Thoracic aorta (tissue), 2 donors: ENCODE results near the gene PRSS35. TPM values are rescaled to one million over a fixed set of nuclear protein-coding genes. Genes with fewer than 3 reads are reported as not detected.
"Not testable (repeated sequence)": the region's sequence is repeated elsewhere in the genome, so short reads cannot be mapped to it uniquely, and the experiment has no call there.

ENCODE experiments used
- ATAC-seq: fragments of 150-250 bp; one replicate; pipeline ENCODE4 v1.8.0; 2017; ENCODE audit warnings: low read depth; ENCODE audit not compliant: insufficient number of reproducible peaks, low FRiP score
- DNase-seq: peaks from one replicate; pipeline ENCODE4 v3.0.0-alpha.2; 2020; ENCODE audit warnings: low spot score
- H3K27ac ChIP-seq, 2 donors: fragments of 200-600 bp; sonication (generic); 1 replicate in 1 of 2; 2 replicates in 1 of 2; pipeline ENCODE4 v1.5.1; 2016; ENCODE audit warnings: mild to moderate bottlenecking in 2 of 2, moderate library complexity in 2 of 2
- H3K27me3 ChIP-seq: fragments of 200-600 bp; sonication (generic); replicated peaks from 2 replicates; pipeline ENCODE4 v1.6.0; 2016; ENCODE audit warnings: mild to moderate bottlenecking; ENCODE audit not compliant: insufficient read depth
- H3K36me3 ChIP-seq: fragments of 200-600 bp; sonication (generic); one replicate; pipeline ENCODE4 v1.5.1; 2016
- H3K4me1 ChIP-seq, 2 donors: fragments of 200-600 bp; sonication (generic); 1 replicate in 1 of 2; 2 replicates in 1 of 2; pipeline versions ENCODE4 v1.5.1 to v1.6.0; 2016; ENCODE audit warnings: low read depth in 2 of 2, mild to moderate bottlenecking in 1 of 2; ENCODE audit not compliant: control insufficient read depth in 1 of 2
- H3K4me3 ChIP-seq: fragments of 200-600 bp; sonication (generic); 2 replicates; pipeline ENCODE4 v1.5.1; 2016; ENCODE audit warnings: mild to moderate bottlenecking
- H3K9me3 ChIP-seq: fragments of 200-600 bp; sonication (generic); 2 replicates; pipeline ENCODE4 v1.5.1; 2016
- total RNA-seq, 2 donors: library from RNA; depleted of rRNA; stranded (reverse); fragments of >200 nt; gene quantifications; one replicate each; pipeline versions ENCODE4 v1.1.0 to v1.2.3, GENCODE V29; 2016
- TF ChIP-seq, protein P1 (sequence below): fragments of 200-600 bp; sonication (generic); IDR thresholded peaks from one replicate; pipeline ENCODE4 v1.5.1; 2019; ENCODE audit warnings: antibody characterized with exemption

PRSS35 gene
- total RNA-seq, 2 donors from 2014 or later = 3.1 to 4.7 TPM

DNA sequence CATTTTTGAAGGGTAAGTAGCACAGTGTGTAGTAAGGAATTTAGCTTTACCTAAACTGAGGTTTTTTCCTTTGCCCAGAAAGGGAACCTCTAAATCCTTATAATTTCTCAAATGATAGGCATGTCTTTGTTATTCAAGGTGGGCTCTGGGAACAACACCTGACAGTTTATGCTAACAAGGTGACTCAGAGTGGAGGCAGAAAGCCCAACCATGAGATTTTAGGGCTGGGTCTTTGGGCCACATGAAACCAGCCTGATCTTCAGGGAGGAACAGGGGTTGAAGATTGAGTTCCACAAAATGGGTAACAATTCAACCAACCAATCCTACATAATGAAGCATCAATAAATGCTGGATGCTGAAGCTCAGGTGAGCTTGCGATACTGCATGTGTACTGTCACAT is 46.6 kb downstream of the PRSS35 start:
- Histone ChIP-seq H3K4me3 (no peak overlapping the region), H3K27me3 (no peaks in the 10 kb centered on the region), H3K27ac (no peak overlapping the region), H3K9me3 (no peaks in the 10 kb centered on the region), H3K4me1 (no peaks in the 10 kb centered on the region), H3K36me3 (no peaks in the 10 kb centered on the region)
- no peak for ATAC-seq
- DNase-seq = no peak
- TF ChIP-seq, protein P1, sequence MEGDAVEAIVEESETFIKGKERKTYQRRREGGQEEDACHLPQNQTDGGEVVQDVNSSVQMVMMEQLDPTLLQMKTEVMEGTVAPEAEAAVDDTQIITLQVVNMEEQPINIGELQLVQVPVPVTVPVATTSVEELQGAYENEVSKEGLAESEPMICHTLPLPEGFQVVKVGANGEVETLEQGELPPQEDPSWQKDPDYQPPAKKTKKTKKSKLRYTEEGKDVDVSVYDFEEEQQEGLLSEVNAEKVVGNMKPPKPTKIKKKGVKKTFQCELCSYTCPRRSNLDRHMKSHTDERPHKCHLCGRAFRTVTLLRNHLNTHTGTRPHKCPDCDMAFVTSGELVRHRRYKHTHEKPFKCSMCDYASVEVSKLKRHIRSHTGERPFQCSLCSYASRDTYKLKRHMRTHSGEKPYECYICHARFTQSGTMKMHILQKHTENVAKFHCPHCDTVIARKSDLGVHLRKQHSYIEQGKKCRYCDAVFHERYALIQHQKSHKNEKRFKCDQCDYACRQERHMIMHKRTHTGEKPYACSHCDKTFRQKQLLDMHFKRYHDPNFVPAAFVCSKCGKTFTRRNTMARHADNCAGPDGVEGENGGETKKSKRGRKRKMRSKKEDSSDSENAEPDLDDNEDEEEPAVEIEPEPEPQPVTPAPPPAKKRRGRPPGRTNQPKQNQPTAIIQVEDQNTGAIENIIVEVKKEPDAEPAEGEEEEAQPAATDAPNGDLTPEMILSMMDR = no peak

DNA sequence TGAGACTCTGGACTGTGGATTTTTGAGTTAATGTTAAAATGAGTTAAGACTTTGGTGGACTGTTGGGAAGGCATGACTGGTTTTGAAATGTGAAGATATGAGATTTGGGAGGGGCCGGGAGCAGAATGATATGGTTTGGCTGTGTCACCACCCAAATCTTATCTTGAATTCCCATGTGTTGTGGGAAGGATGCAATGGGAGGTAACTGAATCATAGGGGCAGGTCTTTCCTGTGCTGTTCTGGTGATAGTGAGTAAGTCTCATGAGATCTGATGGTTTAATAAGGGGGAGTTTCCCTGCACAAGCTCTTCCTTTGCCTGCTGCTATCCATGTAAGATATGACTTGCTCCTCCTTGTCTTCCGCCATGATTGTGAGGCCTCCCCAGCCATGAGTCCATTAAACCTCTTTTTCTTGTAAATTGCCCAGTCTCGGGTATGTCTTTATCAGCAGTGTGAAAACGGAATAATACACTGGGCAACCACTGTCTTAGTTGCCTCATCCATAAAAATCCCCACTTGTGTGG is 59.4 kb downstream of the PRSS35 start:
- not testable (repeated sequence) for H3K27me3 ChIP-seq, ATAC-seq, H3K36me3 ChIP-seq

DNA sequence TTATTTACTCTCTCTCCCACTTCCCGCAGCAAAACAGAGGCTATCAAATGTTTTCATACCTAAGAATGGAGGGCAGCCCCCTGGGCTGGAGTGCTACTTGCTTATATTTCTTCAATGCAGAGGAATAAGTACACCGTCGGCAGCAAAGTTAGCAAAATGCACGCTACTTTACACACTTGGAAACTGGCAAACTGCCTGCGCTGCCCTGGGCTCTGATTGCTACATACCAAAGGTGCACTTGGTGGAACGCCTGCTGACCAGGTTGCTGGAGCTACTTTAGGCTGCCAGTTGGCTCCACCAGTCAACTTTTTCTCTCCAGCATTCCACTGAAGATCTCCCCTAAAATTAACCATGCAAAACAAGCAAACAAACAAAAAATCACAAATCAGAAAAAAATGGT is 62.4 kb downstream of the PRSS35 start:
- Histone ChIP-seq H3K36me3 (no peaks in the 10 kb centered on the region), H3K27me3 (no peaks in the 10 kb centered on the region), H3K27ac (no peak overlapping the region), H3K4me3 (no peak overlapping the region), H3K9me3 (no peaks in the 10 kb centered on the region), H3K4me1 (no peaks in the 10 kb centered on the region)
- DNase-seq (no peak), ATAC-seq (no peak)
- TF ChIP-seq, protein P1 = no peak

More for the DNA sequence above, 59.4 kb downstream of the PRSS35 start:
- not testable (repeated sequence) for H3K27ac ChIP-seq, H3K4me1 ChIP-seq, H3K9me3 ChIP-seq, DNase-seq, H3K4me3 ChIP-seq

Other genes with a start within 250 kb of the PRSS35 start
- 10 to 100 TPM; 13.8 to 22.9 TPM for gene ME1, start 81.5 kb upstream of the PRSS35 start, total RNA-seq
- 1 to 10 TPM; 3.0 TPM for gene SNAP91, start 196.6 kb downstream of the PRSS35 start, total RNA-seq